Mucosa of descending colon (tissue), 3 donors: Measurements from ENCODE around the gene RAD51B. TPM values are rescaled to one million over a fixed set of nuclear protein-coding genes. Genes with fewer than 3 reads are reported as not detected.
A peak's percentile ranks its signal among the peaks of the same experiment; 100 is the strongest.

Experiments
- ATAC-seq: fragments of 200-7000 bp; cut with Tn5 transposase; one replicate; pipeline ENCODE4 v1.9.1; 2020; ENCODE audit warnings: mild to moderate bottlenecking, moderate library complexity
- DNase-seq, 3 donors: peaks; one replicate each; pipeline ENCODE4 v3.0.0-alpha.2; 2020
- H3K36me3 ChIP-seq: fragments of 200-600 bp; one replicate; pipeline ENCODE4 v1.8.0; 2021; ENCODE audit warnings: low read depth, mild to moderate bottlenecking
- H3K4me1 ChIP-seq: fragments of 200-600 bp; one replicate; pipeline ENCODE4 v1.8.0; 2021; ENCODE audit warnings: low read depth, mild to moderate bottlenecking
- H3K4me3 ChIP-seq: fragments of 200-600 bp; one replicate; pipeline ENCODE4 v1.8.0; 2021; ENCODE audit warnings: mild to moderate bottlenecking
- H3K9me3 ChIP-seq: fragments of 200-600 bp; one replicate; pipeline ENCODE4 v1.8.0; 2021; ENCODE audit warnings: mild to moderate bottlenecking
- CTCF ChIP-seq: fragments of 200-600 bp; IDR thresholded peaks from one replicate; pipeline ENCODE4 v1.8.0; 2022; ENCODE audit warnings: antibody characterized with exemption, mild to moderate bottlenecking
- intact Hi-C, 2 donors: fragments of 100-400 bp; cut with DNase I in 1 of 2; cut with micrococcal nuclease in 1 of 2; formaldehyde crosslinking; loops; one replicate each; pipeline versions ENCODE4 v1.11.0 to v1.11.1; 2022; cut with DNase I, micrococcal nuclease
- total RNA-seq, 3 donors: library from RNA; stranded (reverse); fragmentation: NEBNext Ultra II Directional in 2 of 3; extraction: Animal tissue kit (Norgen Biotek cat#: 25700) in 2 of 3; gene quantifications; one replicate each; pipeline versions ENCODE4 v1.2.1 to v1.2.4, GENCODE V29; 2021 to 2023
- donor health status: DM: no; HTN: no; CAD: no; lungs with moderate emphysema.
- donor health status: DM: no; HTN: no; CAD: no.
- donor health status: DM: no; HTN: yes; CAD: no.

The RAD51B gene
- total RNA-seq, 3 donors from 2014 or later = 15.8 to 23.3 (median 20.9) TPM

- H3K36me3 ChIP-seq = no peaks in the 10 kb centered on the region
- intact Hi-C loops = loop anchor here (5.0 to 10.0 kb wide), 4 partner anchors 201 to 873 kb away; no protein-coding TSS in a partner anchor
- DNase-seq = peak in 1 of 3 donors; percentile 95
- no peaks in the 10 kb centered on the region for H3K9me3 ChIP-seq
- H3K4me1 ChIP-seq = peaks cover 16% of the 10 kb centered on the region
- ATAC-seq = peak; percentile 87
- TF ChIP-seq CTCF = no peak
- H3K4me3 ChIP-seq = no peak overlapping the region
Observed at GRCh38 chr14:67943947-67944346, 124.4 kb downstream of the RAD51B start.

GRCh38 chr14:67944605-67945004, 125.0 kb downstream of the RAD51B start:
- H3K4me1 ChIP-seq = peaks cover 16% of the 10 kb centered on the region

GRCh38 chr14:67949771-67950170, 130.2 kb downstream of the RAD51B start:
- intact Hi-C loops = loop anchor here (10.0 kb wide), 2 partner anchors 195 to 865 kb away; no protein-coding TSS in a partner anchor

More at GRCh38 chr14:67944605-67945004, 125.0 kb downstream of the RAD51B start:
- Histone ChIP-seq H3K36me3 (no peaks in the 10 kb centered on the region), H3K9me3 (peaks cover 2% of the 10 kb centered on the region), H3K4me3 (no peak overlapping the region)
- no peak for TF ChIP-seq CTCF
- intact Hi-C loops = loop anchor here (5.0 to 10.0 kb wide), 4 partner anchors 200 to 873 kb away; no protein-coding TSS in a partner anchor
- no peak for DNase-seq
- ATAC-seq = no peak

GRCh38 chr14:67950386-67950785, 130.8 kb downstream of the RAD51B start:
- H3K4me3 ChIP-seq = no peak overlapping the region
- DNase-seq (no peak), ATAC-seq (no peak)
- no peak for TF ChIP-seq CTCF
- H3K9me3 ChIP-seq = peaks cover 6% of the 10 kb centered on the region
- intact Hi-C loops = no loop called here
- no peaks in the 10 kb centered on the region for H3K36me3 ChIP-seq
- H3K4me1 ChIP-seq = peaks cover 7% of the 10 kb centered on the region

More at GRCh38 chr14:67949771-67950170, 130.2 kb downstream of the RAD51B start:
- Histone ChIP-seq H3K4me3 (no peak overlapping the region), H3K4me1 (peaks cover 7% of the 10 kb centered on the region), H3K9me3 (peaks cover 6% of the 10 kb centered on the region), H3K36me3 (no peaks in the 10 kb centered on the region)
- no peak for ATAC-seq
- DNase-seq = no peak
- TF ChIP-seq CTCF = no peak

GRCh38 chr14:67951529-67952135, 132.1 kb downstream of the RAD51B start:
- Histone ChIP-seq H3K36me3 (no peaks in the 10 kb centered on the region), H3K4me1 (peaks cover 7% of the 10 kb centered on the region), H3K9me3 (peaks cover 6% of the 10 kb centered on the region), H3K4me3 (no peak overlapping the region)
- DNase-seq (no peak), ATAC-seq (no peak)
- TF ChIP-seq CTCF = no peak
- intact Hi-C loops = no loop called here
